ENCODE results near the gene FAM72D.
"Not testable (repeated sequence)": the region's sequence is repeated elsewhere in the genome, so short reads cannot be mapped to it uniquely, and the experiment has no call there.

FAM72D gene

DNA sequence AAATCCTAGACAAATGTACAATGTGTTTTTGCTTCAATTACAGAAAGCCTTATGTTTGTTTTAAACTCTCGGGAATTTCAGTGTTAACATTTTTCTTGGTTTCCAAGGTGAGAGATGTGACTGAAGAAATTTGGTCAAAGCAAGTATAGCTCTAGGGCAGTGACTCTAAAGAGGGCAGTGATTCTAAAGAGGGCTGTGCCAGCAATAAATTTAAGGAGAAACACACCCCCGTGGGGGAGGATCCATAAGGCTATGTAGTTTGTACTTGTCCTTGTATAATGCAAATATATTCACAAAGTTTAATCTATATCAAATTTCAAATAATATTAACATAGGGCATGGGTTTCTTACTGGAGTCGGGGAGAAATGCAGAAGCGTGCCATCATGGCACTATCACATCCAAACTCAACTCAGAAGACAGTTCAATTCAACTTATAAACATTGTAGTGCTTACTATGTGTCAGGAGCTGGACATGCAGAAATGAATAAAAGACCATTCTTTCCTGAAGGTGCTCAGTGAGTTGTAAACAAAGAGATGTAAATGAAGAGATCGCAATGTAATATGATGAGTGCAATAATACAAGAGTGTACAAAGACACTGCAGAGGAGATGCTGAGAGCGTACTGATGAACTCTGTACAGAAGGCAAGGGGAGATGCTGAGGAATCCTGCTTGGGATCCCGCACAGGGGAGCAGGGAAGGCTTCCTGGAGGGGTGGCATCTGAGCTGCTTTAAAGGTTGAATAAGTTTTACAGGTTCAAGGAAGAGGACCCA lies 13.1 kb upstream of the FAM72D start:
- not testable (repeated sequence) for DNase-seq (ENCODE audit: low read depth)

GRCh38 chr1:145093517-145094149 lies 2.1 kb upstream of the FAM72D start:
- not testable (repeated sequence) for DNase-seq (ENCODE audit: low read depth)

GRCh38 chr1:145094655-145095211 lies 1.0 kb upstream of the FAM72D start:
- not testable (repeated sequence) for DNase-seq (ENCODE audit: low read depth)

DNA sequence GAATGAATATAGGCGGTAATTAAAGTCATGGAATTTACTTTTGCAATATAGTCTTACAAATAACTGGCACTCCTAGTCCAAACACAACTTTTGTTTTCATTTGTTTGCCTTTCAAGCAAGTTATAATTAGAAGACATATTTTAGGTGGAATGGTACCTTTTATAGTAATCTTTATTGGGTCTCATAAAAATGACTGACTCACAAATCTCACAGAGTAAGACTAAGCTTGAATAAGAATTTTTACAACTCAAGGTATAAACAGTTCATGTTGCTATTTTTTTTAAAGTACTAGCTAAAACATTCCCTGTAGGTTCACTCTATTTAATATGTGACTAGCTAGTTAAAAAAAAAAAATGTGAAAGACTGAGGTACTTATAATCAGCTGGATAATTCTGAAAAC lies 6.0 kb downstream of the FAM72D start:
- DNase-seq (ENCODE audit: low read depth), result not testable (repeated sequence)

GRCh38 chr1:145103294-145103693 lies 7.5 kb downstream of the FAM72D start:
- DNase-seq (ENCODE audit: low read depth), result not testable (repeated sequence)

GRCh38 chr1:145111674-145112073 lies 15.9 kb downstream of the FAM72D start:
- not testable (repeated sequence) for DNase-seq (ENCODE audit: low read depth)

DNA sequence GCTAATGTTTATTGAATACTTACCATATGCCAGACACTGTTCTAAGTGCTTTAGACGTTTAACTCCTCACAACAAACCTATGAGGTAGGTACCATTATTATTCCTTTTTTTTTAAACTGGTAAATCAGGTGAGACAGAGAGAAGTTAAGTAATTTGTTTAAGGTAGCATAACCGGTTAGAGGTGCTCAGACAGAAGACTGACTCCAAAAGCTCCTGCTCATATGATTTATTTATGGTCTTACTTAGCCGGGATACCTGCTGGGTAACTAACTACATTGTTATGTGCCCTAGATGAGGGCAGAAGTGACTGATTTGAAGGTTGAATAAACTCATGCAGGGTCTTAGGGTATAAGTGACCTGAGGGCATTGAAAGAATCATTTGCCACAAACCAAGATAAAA lies 16.9 kb downstream of the FAM72D start:
- DNase-seq (ENCODE audit: low read depth), result not testable (repeated sequence)

GRCh38 chr1:145114560-145115057 lies 18.8 kb downstream of the FAM72D start:
- not testable (repeated sequence) for DNase-seq (ENCODE audit: low read depth)

GRCh38 chr1:145115587-145116493 lies 20.1 kb downstream of the FAM72D start:
- DNase-seq (ENCODE audit: low read depth), result not testable (repeated sequence)

- not testable (repeated sequence) for DNase-seq (ENCODE audit: low read depth)
These were observed 24.1 kb downstream of the FAM72D start for GRCh38 chr1:145119842-145120241.

DNA sequence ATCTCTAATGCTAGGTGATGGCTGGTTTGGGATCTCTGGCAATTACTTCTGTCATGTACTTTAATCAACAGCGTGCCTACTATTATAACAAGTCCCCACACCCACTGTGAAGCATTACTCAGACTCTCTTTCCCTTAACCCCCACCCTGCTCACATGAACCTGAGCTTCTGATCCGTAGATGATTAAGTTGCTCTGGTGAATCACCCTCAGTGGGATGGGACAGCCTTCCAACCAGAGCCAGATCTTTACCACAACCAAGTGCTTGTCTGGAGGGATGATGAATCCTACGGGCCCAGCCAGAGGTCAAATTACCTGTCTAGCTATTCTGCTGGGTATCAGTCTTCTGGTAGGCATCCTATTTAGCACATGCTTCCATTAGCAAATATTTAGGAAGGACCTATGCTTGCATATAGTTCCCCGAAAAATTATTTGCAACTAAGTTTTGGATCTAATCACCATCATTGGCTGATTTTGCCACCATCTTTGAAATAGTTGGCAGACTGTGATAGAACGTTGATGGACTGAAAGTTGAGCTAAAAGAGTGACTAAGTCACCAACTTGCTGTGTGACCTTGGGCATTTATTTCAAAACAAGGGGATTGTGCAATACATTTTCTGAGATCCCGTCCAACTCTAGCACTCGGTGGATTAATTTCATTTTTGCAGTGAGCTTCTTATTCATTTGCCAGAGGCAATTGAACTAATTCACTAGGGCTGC lies 26.7 kb downstream of the FAM72D start:
- not testable (repeated sequence) for DNase-seq (ENCODE audit: low read depth)

GRCh38 chr1:145123062-145123395 lies 27.3 kb downstream of the FAM72D start:
- DNase-seq (ENCODE audit: low read depth), result not testable (repeated sequence)

GRCh38 chr1:145123992-145124641 lies 28.3 kb downstream of the FAM72D start:
- not testable (repeated sequence) for DNase-seq (ENCODE audit: low read depth)

GRCh38 chr1:145125112-145125511 lies 29.3 kb downstream of the FAM72D start:
- DNase-seq (ENCODE audit: low read depth), result not testable (repeated sequence)

GRCh38 chr1:145127144-145127543 lies 31.4 kb downstream of the FAM72D start:
- not testable (repeated sequence) for DNase-seq (ENCODE audit: low read depth)

DNA sequence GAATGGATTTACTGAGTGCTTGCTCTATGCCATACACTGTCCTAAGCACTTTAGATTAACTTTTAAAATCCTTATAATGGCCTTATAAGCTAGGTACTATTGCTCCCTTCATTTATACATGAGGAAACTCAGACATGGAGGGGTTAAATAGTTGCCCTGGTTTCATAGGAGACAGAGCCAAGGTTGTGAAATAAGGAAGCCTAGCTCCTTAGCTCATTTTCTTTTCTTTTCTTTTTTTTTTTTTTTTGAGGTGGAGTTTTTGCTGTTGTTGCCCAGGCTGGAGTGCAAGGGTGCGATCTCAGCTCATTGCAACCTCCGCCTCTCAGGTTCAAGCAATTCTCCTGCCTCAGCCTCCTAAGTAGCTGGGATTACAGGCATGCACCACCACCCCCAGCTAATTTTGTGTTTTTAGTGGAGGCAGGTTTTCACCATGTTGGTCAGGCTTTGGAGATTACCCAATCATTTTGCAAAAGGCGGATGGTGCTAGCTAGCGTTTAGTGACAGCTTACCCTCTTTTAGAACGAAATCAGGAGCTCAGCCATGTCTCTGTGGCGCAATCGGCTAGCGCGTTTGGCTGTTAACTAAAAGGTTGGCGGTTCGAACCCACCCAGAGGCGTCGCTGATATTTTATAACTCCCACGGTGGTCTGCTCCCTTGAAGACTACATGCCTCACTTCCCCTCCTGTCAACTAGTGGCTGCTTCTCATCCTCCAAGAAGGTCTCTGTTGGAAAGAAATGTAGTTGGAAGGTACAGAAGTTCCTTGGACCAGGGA lies 33.1 kb downstream of the FAM72D start:
- peak; percentile 14 for DNase-seq (ENCODE audit: low read depth)

GRCh38 chr1:145134476-145134875 lies 38.7 kb downstream of the FAM72D start:
- not testable (repeated sequence) for DNase-seq (ENCODE audit: low read depth)

DNA sequence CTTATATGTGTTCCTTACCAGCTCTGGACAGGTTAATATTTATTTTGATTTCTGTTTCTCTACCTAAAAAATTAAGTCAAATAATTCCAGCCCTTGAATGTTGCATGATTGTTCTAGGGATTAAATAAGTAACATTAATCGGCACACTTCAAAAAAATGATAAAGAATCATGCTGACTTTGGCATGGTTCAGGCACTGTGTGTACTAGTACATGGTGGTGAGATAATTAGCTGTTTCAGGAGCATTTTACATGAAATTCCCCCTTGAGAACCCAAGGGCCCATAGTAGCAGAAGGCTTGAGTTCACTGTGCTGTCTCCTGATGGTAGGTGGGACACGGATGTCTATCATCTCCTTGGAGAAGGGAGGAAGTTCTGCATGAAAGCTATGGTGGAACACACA lies 44.8 kb downstream of the FAM72D start:
- not testable (repeated sequence) for DNase-seq (ENCODE audit: low read depth)

DNA sequence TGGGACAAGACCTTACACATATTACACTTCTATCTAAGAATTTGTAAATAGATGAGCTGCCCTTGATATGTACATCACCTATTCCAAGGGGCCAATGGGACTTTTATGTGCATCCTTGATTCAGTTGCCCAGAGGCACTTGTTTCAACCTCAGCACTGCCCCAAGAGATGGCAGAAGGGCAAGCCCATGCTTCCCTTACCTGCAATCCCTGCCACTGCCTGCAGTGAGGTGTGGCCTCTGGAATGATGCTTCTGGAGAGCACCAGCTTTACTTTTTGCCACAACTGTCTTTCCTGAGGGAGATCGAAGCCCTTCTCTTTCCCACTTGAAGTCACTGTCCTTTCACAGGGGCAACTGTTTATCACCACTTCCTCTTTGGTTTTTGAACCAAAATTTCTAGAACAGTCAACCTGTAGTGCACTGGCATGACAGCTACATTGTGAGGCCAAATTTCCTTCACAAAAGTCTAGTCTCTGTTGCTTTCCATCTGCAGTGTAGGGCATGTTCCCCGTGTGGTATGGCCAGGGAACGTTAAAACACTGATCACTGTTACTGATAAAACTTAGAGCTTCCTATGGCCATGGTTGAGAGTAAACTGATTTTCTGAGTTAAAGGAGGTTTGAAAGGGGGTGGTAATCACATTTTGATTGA lies 48.6 kb downstream of the FAM72D start:
- not testable (repeated sequence) for DNase-seq (ENCODE audit: low read depth)

Measured in HS-5 (cell line).